ENCODE data around the gene VIPR2.
"Not testable (repeated sequence)": the region's sequence is repeated elsewhere in the genome, so short reads cannot be mapped to it uniquely, and the experiment has no call there.

Gene VIPR2

DNA sequence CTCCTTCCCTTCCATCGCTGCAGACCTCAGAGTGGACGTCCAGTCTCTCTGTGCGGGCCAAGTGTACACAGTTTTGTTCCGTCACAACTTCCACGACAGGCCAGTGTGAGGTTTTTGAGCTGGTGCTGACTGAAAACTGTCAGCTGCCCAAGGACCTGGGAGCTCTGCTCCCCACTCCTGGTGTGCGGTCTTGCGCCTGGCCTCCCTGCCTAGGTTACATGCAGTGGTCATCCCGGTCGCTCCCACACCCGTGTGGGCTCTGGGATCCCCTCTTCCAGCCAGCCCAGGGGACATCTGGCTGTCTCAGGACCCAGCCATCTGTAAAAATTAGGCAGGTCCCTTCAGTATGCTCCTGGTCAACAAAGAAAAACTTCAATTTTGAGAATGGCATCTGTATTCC is 127.5 kb downstream of the VIPR2 start:
- no peak for DNase-seq

DNA sequence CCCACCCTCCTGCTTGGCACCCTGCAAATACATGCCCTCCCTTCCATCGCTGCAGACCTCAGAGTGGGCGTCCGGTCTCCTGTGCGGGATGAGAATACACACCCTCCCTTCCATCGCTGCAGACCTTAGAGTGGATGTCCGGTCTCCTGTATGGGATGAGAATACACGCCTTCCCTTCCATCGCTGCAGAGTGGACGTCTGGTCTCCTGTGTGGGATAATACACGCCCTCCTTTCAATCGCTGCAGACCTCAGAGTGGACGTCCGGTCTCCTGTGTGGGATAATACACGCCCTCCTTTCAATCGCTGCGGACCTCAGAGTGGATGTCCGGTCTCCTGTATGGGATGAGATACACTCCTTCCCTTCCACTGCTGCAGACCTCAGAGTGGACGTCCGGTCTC is 128.1 kb downstream of the VIPR2 start:
- no peak for DNase-seq

DNA sequence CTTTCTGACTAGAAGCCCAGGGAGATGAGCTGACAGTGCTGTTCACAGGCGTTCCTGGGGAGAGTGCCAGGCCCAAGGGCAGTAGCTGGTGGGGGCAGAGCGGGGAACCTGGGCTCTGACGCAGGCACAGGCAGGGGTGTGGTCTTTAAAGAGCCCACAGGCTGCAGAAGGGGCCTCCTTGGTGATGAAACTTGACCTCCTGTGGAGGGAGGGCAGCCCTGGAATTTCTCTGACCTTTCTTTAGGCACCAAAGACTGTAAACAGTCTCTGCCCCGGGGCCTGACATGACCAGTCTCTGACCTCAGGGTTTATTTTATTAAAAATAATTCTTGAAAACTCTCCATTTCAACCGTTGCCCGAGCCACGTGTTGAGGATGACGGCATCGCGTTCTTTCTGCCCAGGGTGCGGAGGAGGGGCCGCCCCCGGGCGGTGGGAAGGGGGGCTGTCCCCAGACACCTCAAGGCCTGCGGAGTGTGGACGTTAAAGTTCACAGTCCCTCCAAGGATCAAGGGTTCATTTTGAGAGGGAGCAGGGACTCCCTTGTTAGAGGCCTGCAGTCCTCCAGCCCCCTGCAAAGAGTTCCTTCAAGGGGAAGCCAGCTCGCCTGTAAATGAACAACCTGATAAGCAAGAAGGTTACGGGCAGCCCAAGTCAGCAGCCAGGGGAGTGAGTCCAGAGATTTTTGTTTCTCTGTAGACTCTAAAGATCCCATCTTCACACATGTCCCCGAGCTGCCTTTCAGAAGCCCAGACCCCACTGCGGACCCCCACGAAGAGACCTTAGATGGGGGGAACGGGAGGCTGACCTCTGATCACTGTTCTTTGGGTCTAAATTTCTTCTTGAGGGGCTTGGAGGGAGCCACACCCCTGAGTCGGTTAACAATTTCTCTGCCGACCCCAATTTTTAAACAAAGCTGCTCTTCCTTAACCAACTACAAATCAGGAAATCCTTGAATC is 128.9 kb downstream of the VIPR2 start:
- no peak for DNase-seq

DNA sequence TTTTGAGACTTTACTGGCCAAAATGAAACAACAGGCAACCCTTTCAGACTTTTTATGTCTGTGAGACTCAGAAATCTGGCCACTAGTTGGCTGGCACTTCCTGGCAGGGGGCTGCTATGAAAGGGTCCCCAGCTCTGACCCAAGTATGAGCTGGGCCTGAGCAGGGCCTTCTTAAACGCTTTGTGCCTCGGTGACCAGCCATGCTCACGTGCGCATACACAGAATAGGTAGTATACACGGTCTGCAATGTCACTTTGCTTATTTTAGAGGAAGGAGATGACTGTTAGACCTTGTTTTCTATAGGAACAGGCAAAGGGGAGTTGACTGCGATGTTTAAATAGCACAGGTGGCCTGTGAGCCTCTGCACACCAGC is 129.6 kb downstream of the VIPR2 start:
- no peak for DNase-seq

- no peak for DNase-seq
Measured at GRCh38 chr7:159014297-159015062, 130.2 kb downstream of the VIPR2 start.

GRCh38 chr7:159013825-159014289 is 130.8 kb downstream of the VIPR2 start:
- no peak for DNase-seq

GRCh38 chr7:159013181-159013690 is 131.4 kb downstream of the VIPR2 start:
- no peak for DNase-seq

DNA sequence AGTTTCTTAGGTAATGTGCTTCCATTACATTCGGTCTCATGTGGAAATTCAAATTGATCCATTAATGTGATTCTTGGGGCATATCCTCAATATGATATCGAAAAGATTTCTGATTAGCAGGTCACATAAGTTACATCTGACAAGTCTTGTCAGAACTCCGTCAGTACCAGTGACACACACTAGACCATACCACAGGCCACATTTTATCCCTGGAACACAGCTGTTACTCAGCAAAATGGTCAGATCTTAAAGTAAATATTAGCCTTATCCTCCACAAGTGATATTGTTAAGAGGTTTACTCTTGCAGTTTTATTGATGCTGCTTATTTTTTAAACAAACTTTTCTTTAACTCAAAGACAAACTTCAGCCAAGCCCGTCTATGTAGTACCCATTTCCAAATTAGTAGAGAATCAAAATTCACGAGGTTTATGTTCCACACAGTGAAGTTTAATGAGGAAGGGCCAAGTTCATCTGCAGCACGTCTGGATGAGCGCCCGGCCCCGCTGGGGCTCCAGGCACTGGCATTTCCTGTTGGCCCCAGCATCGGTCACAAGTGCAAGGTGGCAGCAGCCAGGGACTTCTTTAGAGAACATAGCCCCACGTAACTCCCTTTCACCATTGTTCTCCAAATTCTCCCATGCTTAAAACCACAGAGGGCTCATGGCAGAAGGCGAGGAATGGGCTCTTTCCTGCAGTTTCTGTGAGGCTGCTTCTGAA is 132.2 kb downstream of the VIPR2 start:
- no peak for DNase-seq

- no peak for DNase-seq
Measured at GRCh38 chr7:159011722-159012022, 133.0 kb downstream of the VIPR2 start.

DNA sequence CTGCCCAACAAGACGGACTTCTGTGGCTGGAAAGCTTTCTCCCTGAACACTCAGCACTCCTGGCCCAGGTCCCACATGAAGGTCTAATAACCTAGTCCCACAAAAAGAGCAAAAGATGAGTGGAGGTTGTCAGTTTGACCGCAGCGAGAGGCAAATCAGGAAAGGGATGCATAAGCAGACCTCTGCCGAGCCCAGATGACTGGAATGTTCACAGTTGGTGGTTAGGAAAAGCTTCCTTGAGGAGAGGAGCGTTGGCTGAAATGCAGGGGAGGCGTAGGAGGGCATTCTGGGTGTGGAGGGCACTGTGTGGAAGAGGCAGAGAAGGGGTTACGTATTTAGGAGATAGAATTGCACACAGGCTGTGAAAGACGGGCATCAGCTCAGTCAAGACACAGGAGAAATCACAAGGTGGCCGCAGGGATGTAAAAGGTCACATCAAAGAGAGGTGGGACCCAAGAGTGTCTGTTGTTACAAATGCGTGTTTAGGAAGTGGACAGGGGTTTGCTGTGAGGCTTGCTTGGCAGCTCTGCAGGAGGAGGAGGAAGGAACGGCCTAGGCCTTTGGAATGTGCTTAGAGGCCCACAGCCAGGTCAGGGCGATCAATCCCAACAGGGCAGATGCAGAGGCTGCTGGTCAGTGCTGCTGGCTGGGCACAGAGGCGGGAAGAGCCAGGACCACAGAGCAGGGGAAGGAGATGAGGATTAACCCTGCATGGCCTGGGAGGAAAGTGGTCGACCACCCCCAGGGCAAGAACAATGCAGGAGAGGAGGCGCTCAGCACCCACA is 133.5 kb downstream of the VIPR2 start:
- no peak for DNase-seq

GRCh38 chr7:159010411-159010810 is 134.3 kb downstream of the VIPR2 start:
- no peak for DNase-seq

DNA sequence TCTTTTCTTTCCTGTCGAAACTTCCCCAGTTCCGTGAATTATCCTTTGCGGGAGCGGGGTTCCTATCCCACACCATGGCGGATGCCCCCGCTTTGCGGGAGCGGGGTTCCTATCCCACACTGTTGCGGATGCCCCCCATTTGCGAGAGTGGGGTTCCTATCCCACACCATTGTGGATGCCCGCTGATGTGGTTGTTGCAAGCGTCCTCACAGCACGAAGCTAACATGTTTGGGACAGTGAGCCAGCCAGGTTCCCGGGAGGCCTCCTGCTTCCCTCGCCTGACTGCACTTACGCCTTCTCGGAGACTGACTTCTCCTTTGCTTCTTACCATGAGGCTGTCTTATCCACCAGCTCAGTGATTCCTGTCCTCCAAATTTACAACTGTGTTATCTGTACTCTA is 134.7 kb downstream of the VIPR2 start:
- DNase-seq, result no peak

DNA sequence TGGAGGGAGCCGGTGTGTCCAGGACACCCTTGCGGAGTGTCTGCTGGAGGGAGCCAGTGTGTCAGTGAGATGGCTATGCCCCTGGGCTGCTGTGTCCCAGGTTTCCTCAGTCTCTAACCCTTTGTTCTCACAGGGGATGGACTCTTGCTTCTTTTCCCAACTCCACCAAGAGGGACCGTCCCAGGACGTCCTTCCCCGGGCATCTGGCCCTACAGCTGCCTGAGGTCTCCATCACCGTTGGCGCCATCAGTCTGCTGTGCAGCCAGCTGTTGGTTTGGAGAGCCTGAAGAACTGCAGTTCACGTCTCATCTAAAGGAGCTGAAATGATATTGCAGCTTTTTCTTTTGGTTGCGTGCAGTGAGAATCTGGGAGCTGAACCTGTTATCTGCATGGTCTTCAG is 136.2 kb downstream of the VIPR2 start:
- DNase-seq, result no peak

DNA sequence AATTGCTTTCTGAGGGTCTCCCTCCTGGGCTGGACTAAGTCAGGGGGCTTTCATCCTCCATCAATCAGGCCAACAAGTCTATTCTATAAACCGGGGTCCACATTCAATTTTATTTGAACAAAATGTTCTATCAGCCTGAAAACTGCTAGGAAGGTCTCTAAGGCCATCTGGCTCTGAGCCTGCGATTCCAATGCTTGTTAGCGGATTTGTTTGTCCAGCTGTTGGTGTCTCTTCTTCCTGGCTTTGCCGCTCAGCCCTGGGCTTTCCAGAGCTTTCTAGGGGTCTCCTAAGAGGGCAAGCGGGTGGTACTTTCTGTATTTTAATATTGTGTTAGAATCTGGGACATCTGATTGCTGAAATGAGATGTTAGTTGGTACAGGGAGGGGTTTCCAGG is 136.7 kb downstream of the VIPR2 start:
- DNase-seq, result no peak

GRCh38 chr7:159007364-159007995 is 137.2 kb downstream of the VIPR2 start:
- DNase-seq, result no peak

- no peak for DNase-seq
Measured at GRCh38 chr7:159006610-159007130, 138.0 kb downstream of the VIPR2 start.

- DNase-seq, result not testable (repeated sequence)
Measured at GRCh38 chr7:159006022-159006609, 138.6 kb downstream of the VIPR2 start.

- no peak for DNase-seq
Measured at GRCh38 chr7:159005618-159006017, 139.0 kb downstream of the VIPR2 start.

DNA sequence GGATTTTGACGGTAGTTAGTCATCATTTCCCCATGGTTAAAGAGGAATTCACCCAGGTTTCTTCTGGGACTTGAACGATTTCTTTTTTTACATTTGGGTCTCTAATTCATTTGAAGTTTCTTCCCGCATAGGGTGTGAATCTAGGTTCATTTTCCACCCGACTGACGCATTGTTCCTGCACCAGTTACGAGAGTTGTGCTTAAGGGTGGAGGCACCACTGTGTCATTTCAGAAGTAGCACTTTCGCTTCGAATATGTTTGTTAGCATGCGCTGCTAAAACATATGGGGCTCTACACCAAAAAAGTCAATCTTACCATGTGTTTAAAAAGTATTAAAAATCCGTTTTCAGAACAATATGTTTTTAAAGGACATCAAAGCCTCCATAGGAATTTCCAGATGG is 140.3 kb downstream of the VIPR2 start:
- DNase-seq, result no peak

DNA sequence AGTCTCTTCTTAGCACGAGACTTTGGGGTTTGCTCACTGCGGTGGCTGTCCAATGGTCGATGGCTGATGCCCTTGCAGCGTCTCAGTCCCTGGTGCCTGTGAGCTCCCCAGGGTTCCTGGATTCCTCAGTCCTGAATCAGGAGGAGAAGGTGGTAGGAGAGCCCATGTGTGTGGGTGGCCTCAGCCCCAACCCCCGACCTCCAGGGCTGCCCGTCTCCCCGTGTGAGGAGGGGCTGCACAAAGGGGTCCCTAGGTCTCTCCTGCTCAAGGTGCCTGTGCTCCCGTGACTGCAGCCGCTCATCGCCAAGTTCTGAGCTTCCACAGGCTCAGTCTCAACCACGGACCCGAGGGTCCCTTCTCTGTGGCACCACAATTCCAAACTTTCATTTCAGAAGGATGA is 142.9 kb downstream of the VIPR2 start:
- DNase-seq, result no peak

DNA sequence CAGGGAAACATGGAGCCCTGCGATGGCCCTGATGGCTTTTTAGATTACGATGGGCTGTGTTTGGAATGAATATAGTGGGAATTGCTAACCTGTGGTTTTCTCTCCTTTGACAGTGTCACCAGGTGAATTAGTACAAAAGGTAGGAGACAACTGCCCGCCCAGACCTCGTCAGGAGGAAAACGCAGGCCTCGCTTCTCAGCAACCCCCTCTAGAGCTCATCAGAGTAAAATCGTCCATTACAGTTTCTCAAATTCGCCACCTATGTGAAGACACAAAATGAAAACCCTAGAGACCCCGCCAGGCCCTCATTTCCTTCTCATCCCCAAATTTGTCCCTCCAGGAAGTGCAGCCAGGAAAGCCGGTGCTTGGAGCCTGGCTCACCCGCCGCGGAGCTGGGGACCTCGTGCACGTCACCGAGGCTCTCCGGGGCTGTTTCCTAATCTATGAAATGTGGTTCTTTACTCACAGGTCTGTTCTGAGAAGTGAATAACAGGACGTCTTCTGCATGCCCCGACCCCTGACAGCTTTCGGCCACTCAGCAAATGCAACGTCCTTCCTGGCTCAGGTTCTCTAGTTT is 143.7 kb downstream of the VIPR2 start:
- DNase-seq, result no peak

Measured in NCI-H1048 (cell line).